Fibroblast of pulmonary artery (primary cell): ENCODE measurements around the gene ST3GAL6.

Experiments used
- DNase-seq: peaks from one replicate; pipeline ENCODE4 v3.0.0-alpha.2; 2010; ENCODE audit warnings: low read depth
- H3K4me3 ChIP-seq: replicated peaks from 2 replicates; pipeline ENCODE4 v1.5.1; 2011; ENCODE audit warnings: low read depth, mild to moderate bottlenecking, control low read depth, low read length, moderate library complexity
- CTCF ChIP-seq: IDR thresholded peaks from 2 replicates; pipeline ENCODE4 v1.5.1; 2011; ENCODE audit warnings: mild to moderate bottlenecking, control low read depth, low read length, inconsistent platforms; ENCODE audit errors: missing control alignments

ST3GAL6 gene

GRCh38 chr3:98732286-98733052 is 30.7 kb upstream of the ST3GAL6 start:
- DNase-seq: peak; percentile 39
- no peak for TF ChIP-seq CTCF

DNA sequence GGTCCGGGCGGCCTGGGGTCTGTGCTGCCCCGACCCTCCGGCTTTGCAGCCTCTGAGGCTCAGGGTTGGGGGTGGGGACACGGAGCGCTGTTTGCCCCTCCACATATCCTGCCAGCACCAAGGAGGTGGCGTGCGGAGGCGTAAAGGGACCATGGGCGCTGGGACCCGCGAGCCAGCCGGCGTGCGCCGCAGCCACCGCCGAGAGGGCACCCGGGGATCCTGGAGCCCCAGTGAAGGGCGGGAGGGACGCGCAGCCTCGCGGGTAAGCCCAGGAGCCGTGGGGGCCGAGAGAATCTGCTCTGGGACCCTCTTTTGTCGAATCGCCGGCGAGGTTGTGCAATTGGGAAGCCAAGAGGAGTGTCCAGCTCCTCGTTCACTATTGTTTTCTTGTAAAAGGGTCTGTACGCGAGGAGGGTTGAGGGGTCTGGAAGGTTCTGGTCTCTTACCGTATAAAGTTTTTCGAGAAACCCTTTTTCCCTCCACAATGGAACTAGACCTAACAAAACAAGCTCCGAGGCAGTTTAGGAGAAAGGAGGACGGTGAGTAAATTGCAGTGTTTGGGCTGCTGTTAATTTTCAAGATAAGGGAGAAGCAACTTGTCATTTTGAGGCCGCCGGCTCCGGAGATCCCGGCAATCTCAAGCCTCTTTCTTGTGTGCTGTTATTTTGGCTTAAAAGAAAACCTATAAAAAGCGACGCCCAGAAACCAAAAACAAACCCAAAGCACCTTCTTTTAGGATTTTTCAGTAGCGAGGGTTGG is 29.9 kb upstream of the ST3GAL6 start:
- peak; percentile 39 for DNase-seq
- TF ChIP-seq CTCF: no peak
- peak overlapping the region; percentile 74 for H3K4me3 ChIP-seq

More at GRCh38 chr3:98732286-98733052, 30.7 kb upstream of the ST3GAL6 start:
- peak overlapping the region; percentile 74 for H3K4me3 ChIP-seq

GRCh38 chr3:98733812-98734281 is 29.3 kb upstream of the ST3GAL6 start:
- TF ChIP-seq CTCF: no peak
- H3K4me3 ChIP-seq: peak overlapping the region; percentile 74
- peak; percentile 36 for DNase-seq

- peak overlapping the region; percentile 74 for H3K4me3 ChIP-seq
- peak; percentile 51 for DNase-seq
- no peak for TF ChIP-seq CTCF
Observed at GRCh38 chr3:98734306-98734705, 28.8 kb upstream of the ST3GAL6 start.

- TF ChIP-seq CTCF: no peak
- peak; percentile 40 for DNase-seq
- H3K4me3 ChIP-seq: peak overlapping the region; percentile 74
Observed at GRCh38 chr3:98734735-98735134, 28.4 kb upstream of the ST3GAL6 start.

- DNase-seq: no peak
- peak overlapping the region; percentile 74 for H3K4me3 ChIP-seq
- TF ChIP-seq CTCF: no peak
Observed at GRCh38 chr3:98735296-98735695, 27.8 kb upstream of the ST3GAL6 start.
